SH-SY5Y (cell line): ENCODE data around the gene SGK2.

Experiments used
- GATA2 ChIP-seq: IDR thresholded peaks from 2 replicates; pipeline ENCODE4 v1.6.1; 2011; ENCODE audit warnings: mild to moderate bottlenecking, low read depth, low read length
- GATA3 ChIP-seq: IDR thresholded peaks from 2 replicates; pipeline ENCODE4 v1.6.1; 2011; ENCODE audit warnings: low read depth, mild to moderate bottlenecking, low read length, moderate library complexity

GRCh38 chr20:43515628-43516027, 43.2 kb upstream of the SGK2 start:
- TF ChIP-seq GATA3 (no peak), GATA2 (no peak)
